ENCODE data around the gene PEX14. TPM values are rescaled to one million over a fixed set of nuclear protein-coding genes. Genes with fewer than 3 reads are reported as not detected.

The PEX14 gene
- polyA plus RNA-seq, 1 donor (not counting 4 experiments of a cell fraction or from before 2014, with no cell fraction given) = 8.4 TPM

DNA sequence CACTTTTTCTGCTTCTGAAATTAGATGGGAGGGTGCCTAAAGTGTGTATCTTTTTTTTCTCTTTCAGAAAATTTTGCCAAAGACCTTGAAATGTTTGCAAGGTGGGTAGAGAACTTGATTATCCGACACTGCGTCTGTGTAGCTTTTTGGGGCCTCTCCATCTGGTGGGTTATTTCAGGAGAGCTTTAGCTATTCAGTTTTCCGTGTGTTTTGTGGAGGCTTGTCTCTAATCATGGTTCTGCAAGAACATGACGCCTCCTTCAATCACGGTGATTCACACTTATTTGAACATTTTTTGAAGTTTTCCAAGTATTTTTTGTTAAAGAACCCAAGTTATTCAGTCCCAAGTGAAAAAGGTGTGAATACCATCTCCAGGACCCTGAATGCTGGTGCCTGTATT lies 40.2 kb upstream of the PEX14 start:
- Histone ChIP-seq H3K4me1 (ENCODE audit: control insufficient read depth, extremely low read depth, insufficient read depth, low read length) (peaks cover 12% of the 10 kb centered on the region), H3K4me2 (ENCODE audit: control insufficient read depth, extremely low read depth, insufficient read depth, low read depth, low read length) (no peak overlapping the region), H2AFZ (ENCODE audit: control insufficient read depth, low read length) (no peak overlapping the region), H3K36me3 (ENCODE audit: control insufficient read depth in 2 of 2, extremely low read depth in 1 of 2, insufficient read depth in 2 of 2, low read length in 2 of 2) (peaks cover 0 to 2% of the 10 kb centered on the region in 2 experiments), H3K9ac (ENCODE audit: control insufficient read depth, extremely low read depth, insufficient read depth, low read length) (no peak overlapping the region), H3K9me1 (ENCODE audit: control insufficient read depth, extremely low read depth, insufficient read depth, low read length) (no peaks in the 10 kb centered on the region), H3K27ac (ENCODE audit: control insufficient read depth, insufficient read depth, low read length) (no peak overlapping the region), H4K20me1 (ENCODE audit: control insufficient read depth, extremely low read depth, insufficient read depth, low read length) (no peaks in the 10 kb centered on the region), H3K9me3 (ENCODE audit: control insufficient read depth, low read depth, low read length) (no peaks in the 10 kb centered on the region), H3K27me3 (ENCODE audit: control insufficient read depth, extremely low read depth, insufficient read depth, low read length) (no peaks in the 10 kb centered on the region), H3K79me2 (ENCODE audit: control insufficient read depth, insufficient read depth, low read length) (peaks cover 10% of the 10 kb centered on the region), H3K4me3 (ENCODE audit: control insufficient read depth in 2 of 3, extremely low read depth in 1 of 3, insufficient read depth in 2 of 3, low read depth in 1 of 3, low read length in 3 of 3) (no peak overlapping the region)
- no peak for TF ChIP-seq CTCF (optimal IDR thresholded peaks at IDR 0.05 in 1 of 3, IDR thresholded peaks at IDR 0.05 in 1 of 3, conservative IDR thresholded peaks at IDR 0.05 in 1 of 3; ENCODE audit: extremely low read depth in 1 of 3, insufficient read depth in 2 of 3, low read length in 3 of 3)
- no peak for TF ChIP-seq EZH2 (IDR thresholded peaks at IDR 0.05; ENCODE audit: low read length)
- FAIRE-seq (no peak), DNase-seq (ENCODE audit: low read depth, low spot score) (no peak)
- dilution Hi-C loops (cut with MboI; ENCODE audit: extremely low pct_ligation_motif_present, low sequenced_read_pairs) = no loop called here

GRCh38 chr1:10437052-10437451 lies 37.7 kb upstream of the PEX14 start:
- Histone ChIP-seq H3K27me3 (ENCODE audit: control insufficient read depth, extremely low read depth, insufficient read depth, low read length) (no peaks in the 10 kb centered on the region), H4K20me1 (ENCODE audit: control insufficient read depth, extremely low read depth, insufficient read depth, low read length) (no peaks in the 10 kb centered on the region), H3K9me1 (ENCODE audit: control insufficient read depth, extremely low read depth, insufficient read depth, low read length) (no peaks in the 10 kb centered on the region), H3K9me3 (ENCODE audit: control insufficient read depth, low read depth, low read length) (no peaks in the 10 kb centered on the region), H3K4me3 (ENCODE audit: control insufficient read depth in 2 of 3, extremely low read depth in 1 of 3, insufficient read depth in 2 of 3, low read depth in 1 of 3, low read length in 3 of 3) (no peak overlapping the region), H3K4me1 (ENCODE audit: control insufficient read depth, extremely low read depth, insufficient read depth, low read length) (no peaks in the 10 kb centered on the region), H2AFZ (ENCODE audit: control insufficient read depth, low read length) (no peak overlapping the region), H3K79me2 (ENCODE audit: control insufficient read depth, insufficient read depth, low read length) (peaks cover 1% of the 10 kb centered on the region), H3K9ac (ENCODE audit: control insufficient read depth, extremely low read depth, insufficient read depth, low read length) (no peak overlapping the region), H3K4me2 (ENCODE audit: control insufficient read depth, extremely low read depth, insufficient read depth, low read depth, low read length) (no peak overlapping the region), H3K27ac (ENCODE audit: control insufficient read depth, insufficient read depth, low read length) (no peak overlapping the region), H3K36me3 (ENCODE audit: control insufficient read depth in 2 of 2, extremely low read depth in 1 of 2, insufficient read depth in 2 of 2, low read length in 2 of 2) (peaks cover 0 to 2% of the 10 kb centered on the region in 2 experiments)
- FAIRE-seq (no peak), DNase-seq (ENCODE audit: low read depth, low spot score) (no peak)
- TF ChIP-seq CTCF (optimal IDR thresholded peaks at IDR 0.05 in 1 of 3, IDR thresholded peaks at IDR 0.05 in 1 of 3, conservative IDR thresholded peaks at IDR 0.05 in 1 of 3; ENCODE audit: extremely low read depth in 1 of 3, insufficient read depth in 2 of 3, low read length in 3 of 3) = no peak
- TF ChIP-seq EZH2 (IDR thresholded peaks at IDR 0.05; ENCODE audit: low read length) = no peak
- dilution Hi-C loops (cut with MboI; ENCODE audit: extremely low pct_ligation_motif_present, low sequenced_read_pairs) = no loop called here

All from keratinocyte (primary cell).